Osteocyte (in vitro differentiated cells): ENCODE results near the gene ZNF674. TPM values are rescaled to one million over a fixed set of nuclear protein-coding genes. Genes with fewer than 3 reads are reported as not detected.

ENCODE experiments used
- DNase-seq: peaks from one replicate; pipeline ENCODE4 v3.0.0; 2021; ENCODE audit warnings: mixed read lengths; ENCODE audit not compliant: unreplicated experiment; ENCODE audit errors: extremely low spot score
- H3K27ac Mint-ChIP-seq: one replicate; pipeline ENCODE4 v1.8.0; 2021; ENCODE audit warnings: mild to moderate bottlenecking, mixed read lengths; ENCODE audit not compliant: unreplicated experiment
- H3K27me3 Mint-ChIP-seq: one replicate; pipeline ENCODE4 v1.8.0; 2021; ENCODE audit warnings: mixed read lengths; ENCODE audit not compliant: unreplicated experiment
- H3K36me3 Mint-ChIP-seq: one replicate; pipeline ENCODE4 v1.8.0; 2021; ENCODE audit warnings: mixed read lengths; ENCODE audit not compliant: unreplicated experiment
- H3K4me1 Mint-ChIP-seq: one replicate; pipeline ENCODE4 v1.8.0; 2021; ENCODE audit warnings: mixed read lengths; ENCODE audit not compliant: unreplicated experiment
- H3K4me3 Mint-ChIP-seq: one replicate; pipeline ENCODE4 v1.8.0; 2021; ENCODE audit warnings: mild to moderate bottlenecking, moderate library complexity, mixed read lengths; ENCODE audit not compliant: unreplicated experiment
- H3K9me3 Mint-ChIP-seq: one replicate; pipeline ENCODE4 v1.8.0; 2021; ENCODE audit warnings: mixed read lengths; ENCODE audit not compliant: unreplicated experiment
- total RNA-seq: library from RNA; stranded (reverse); gene quantifications from 2 replicates; pipeline ENCODE4 v1.2.1, GENCODE V29; 2021
- TF ChIP-seq, protein P1 (sequence below): fragments of 200-600 bp; sonication (generic); IDR thresholded peaks from 2 replicates; pipeline ENCODE4 v1.5.0; 2021; ENCODE audit warnings: antibody characterized with exemption, mild to moderate bottlenecking, moderate library complexity

Gene ZNF674
- total RNA-seq, 1 donor from 2014 or later, result 8.8 TPM

DNA sequence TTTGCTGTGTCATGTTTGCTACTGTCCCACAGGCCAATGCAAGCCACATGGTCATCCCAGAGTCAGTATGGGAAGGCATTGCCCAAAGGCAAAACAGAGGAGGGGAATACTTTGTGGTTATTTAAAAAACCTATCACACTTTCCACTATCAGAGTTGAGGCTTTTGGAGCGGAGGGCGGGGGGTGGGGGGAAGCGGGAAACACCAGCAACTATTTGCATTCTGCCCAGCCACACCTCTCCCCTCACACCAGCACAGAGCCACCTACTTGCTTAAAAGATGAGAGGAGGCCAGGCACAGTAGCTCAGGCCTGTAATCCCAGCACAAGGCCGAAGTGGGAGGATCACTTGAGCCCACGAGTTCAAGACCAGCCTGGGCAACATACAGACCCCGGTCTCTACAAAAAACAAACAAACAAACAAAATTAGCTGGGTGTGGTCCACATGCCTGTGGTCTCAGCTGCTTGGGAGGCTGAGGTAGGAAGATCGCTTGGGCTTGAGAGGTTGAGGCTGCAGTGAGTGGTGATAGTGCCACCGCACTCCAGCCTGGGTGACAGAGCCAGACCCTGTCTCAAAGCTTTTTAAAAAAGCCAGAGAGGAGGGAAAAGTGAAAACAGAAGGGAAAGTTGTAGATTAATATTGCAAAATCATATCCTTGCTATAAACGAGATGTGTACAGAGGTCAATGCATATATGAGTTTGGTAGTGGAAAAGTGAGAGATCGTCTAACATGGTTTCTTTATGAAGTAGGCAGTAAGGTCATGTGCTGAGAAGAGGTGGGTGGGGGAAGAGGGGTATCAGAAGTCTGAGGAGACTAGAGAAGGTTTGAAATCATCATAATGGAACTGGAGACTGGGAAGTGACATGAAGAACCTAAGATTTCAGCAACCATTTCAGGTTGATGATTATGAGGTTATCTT lies 26.5 kb upstream of the ZNF674 start:
- Mint-ChIP-seq H3K9me3 (peaks cover 5% of the 10 kb centered on the region), H3K27me3 (no peaks in the 10 kb centered on the region), H3K4me3 (no peak overlapping the region), H3K4me1 (peaks cover 14% of the 10 kb centered on the region), H3K36me3 (no peaks in the 10 kb centered on the region), H3K27ac (no peak overlapping the region)
- TF ChIP-seq, protein P1, sequence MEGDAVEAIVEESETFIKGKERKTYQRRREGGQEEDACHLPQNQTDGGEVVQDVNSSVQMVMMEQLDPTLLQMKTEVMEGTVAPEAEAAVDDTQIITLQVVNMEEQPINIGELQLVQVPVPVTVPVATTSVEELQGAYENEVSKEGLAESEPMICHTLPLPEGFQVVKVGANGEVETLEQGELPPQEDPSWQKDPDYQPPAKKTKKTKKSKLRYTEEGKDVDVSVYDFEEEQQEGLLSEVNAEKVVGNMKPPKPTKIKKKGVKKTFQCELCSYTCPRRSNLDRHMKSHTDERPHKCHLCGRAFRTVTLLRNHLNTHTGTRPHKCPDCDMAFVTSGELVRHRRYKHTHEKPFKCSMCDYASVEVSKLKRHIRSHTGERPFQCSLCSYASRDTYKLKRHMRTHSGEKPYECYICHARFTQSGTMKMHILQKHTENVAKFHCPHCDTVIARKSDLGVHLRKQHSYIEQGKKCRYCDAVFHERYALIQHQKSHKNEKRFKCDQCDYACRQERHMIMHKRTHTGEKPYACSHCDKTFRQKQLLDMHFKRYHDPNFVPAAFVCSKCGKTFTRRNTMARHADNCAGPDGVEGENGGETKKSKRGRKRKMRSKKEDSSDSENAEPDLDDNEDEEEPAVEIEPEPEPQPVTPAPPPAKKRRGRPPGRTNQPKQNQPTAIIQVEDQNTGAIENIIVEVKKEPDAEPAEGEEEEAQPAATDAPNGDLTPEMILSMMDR, result no peak
- DNase-seq, result no peak

DNA sequence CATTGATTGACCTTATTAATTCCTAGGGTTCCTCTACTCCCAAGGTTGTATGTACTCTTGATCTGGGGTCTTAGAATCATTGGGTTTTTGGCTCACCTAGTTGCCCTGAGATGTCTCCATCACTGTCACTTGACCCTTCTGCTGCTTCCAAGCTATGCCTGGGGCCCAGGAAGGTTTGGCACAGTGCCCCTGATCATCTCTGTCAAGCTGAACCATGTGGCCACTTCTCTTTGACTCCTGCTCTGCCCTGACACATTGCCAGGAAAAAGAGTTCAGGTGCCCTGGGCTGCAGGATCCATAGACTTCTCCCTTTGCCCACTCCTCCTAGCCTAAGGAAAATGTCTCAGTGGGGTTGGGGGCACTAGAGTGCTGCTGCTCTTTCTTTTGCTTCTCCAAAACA lies 24.4 kb upstream of the ZNF674 start:
- Mint-ChIP-seq H3K27me3 (no peaks in the 10 kb centered on the region), H3K4me1 (peaks cover 2% of the 10 kb centered on the region), H3K27ac (no peak overlapping the region), H3K36me3 (no peaks in the 10 kb centered on the region), H3K9me3 (peaks cover 5% of the 10 kb centered on the region), H3K4me3 (no peak overlapping the region)
- TF ChIP-seq, protein P1, result no peak
- no peak for DNase-seq

DNA sequence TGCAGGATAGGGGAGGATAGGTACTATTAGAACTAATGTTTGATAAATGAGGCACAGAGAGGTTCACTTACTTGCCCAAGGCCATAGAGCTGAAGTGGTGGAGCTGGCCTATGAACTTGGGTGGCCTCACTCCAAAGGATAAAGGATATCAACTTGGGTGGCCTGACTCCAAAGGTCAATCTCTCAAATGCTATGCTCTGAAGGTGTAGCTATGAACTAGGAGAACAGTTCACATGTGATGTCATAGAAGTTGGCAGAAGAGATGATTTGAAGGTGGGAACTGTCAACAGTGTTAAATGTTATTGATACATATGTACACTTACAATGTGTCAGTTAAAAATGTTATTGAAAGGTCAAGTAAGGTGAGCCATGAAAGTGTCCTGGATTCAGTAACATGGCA lies 22.2 kb upstream of the ZNF674 start:
- TF ChIP-seq, protein P1, result no peak
- no peaks in the 10 kb centered on the region for H3K4me1 Mint-ChIP-seq
- H3K27ac Mint-ChIP-seq, result no peak overlapping the region
- H3K9me3 Mint-ChIP-seq, result peaks cover 5% of the 10 kb centered on the region
- no peak overlapping the region for H3K4me3 Mint-ChIP-seq
- no peak for DNase-seq
- H3K27me3 Mint-ChIP-seq, result no peaks in the 10 kb centered on the region
- H3K36me3 Mint-ChIP-seq, result no peaks in the 10 kb centered on the region

DNA sequence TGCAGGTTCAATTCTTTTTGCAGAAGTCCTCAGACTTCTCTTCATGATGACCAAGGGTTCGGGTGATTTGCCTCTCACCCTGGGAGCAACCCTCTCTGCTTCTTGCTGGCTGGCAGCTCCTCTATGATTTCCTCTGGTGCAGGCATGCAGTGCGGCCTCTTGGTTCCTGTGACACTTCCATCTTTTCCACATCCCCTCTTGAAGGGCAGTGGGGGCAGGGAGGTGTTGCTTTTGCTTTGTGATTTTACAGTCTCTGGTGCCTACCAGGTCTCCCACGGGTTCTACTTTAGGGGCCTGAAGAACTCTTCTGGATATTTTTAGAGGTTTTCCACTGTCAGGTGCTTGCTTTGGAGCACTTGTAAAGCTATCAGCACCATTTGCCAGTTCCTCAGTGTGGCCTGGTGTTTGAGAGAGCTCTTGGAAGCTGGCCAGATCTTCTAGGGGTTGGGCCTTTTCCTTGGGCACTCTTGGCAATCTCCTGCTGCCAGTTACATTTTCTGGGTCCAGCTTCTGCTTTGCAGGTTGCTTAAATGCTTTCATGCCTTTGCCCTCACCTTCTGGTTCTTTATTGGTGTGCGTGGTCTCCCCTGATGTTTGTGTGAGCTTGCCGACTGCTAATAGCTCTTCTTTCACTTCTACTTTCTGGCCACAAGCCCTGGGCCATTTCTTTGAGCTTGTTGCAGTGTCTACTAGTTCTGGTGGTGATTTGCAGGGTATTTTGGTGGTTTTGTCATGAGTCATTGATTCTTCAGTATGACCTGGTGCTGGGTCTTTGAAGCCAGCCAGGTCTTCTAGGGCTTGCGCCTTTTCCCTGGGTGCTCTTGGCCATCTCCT lies 16.8 kb upstream of the ZNF674 start:
- TF ChIP-seq, protein P1, result no peak

DNA sequence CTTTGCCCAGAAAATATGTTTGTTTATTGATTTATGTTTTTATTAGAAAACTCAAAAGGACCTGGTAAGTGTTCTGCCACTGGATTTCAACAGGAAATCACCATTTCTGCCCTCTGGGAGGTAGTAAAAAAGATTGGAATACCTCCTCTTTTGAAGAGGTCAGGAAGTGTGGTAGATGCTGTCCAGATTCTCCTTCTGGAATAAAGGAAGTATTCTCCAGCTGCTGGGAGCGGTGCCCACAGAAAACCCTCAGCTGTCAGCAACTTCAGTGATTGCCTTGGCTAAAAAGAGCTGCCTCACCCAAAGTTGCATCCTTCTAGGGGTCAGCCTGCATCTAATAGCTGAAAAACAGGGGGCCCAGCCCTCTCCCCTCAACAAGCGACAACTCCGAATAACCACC lies 13.8 kb upstream of the ZNF674 start:
- TF ChIP-seq, protein P1, result no peak
- H3K4me1 Mint-ChIP-seq, result no peaks in the 10 kb centered on the region
- no peaks in the 10 kb centered on the region for H3K36me3 Mint-ChIP-seq
- DNase-seq, result no peak
- H3K27me3 Mint-ChIP-seq, result no peaks in the 10 kb centered on the region
- H3K4me3 Mint-ChIP-seq, result no peak overlapping the region
- H3K9me3 Mint-ChIP-seq, result no peaks in the 10 kb centered on the region
- H3K27ac Mint-ChIP-seq, result peak overlapping the region; percentile 29

More for the DNA sequence above, 16.8 kb upstream of the ZNF674 start:
- DNase-seq, result no peak
- H3K27ac Mint-ChIP-seq, result no peak overlapping the region
- no peaks in the 10 kb centered on the region for H3K9me3 Mint-ChIP-seq
- no peak overlapping the region for H3K4me3 Mint-ChIP-seq
- no peaks in the 10 kb centered on the region for H3K36me3 Mint-ChIP-seq
- no peaks in the 10 kb centered on the region for H3K27me3 Mint-ChIP-seq
- no peaks in the 10 kb centered on the region for H3K4me1 Mint-ChIP-seq
